ENCODE measurements around the gene LETM1. TPM values are rescaled to one million over a fixed set of nuclear protein-coding genes. Genes with fewer than 3 reads are reported as not detected.

LETM1 gene
- total RNA-seq, 1 donor from 2014 or later = 45.0 TPM

- no peak for DNase-seq (ENCODE audit: low spot score)
These were observed 77.9 kb downstream of the LETM1 start for GRCh38 chr4:1777822-1778641.

GRCh38 chr4:1776521-1777161, 79.3 kb downstream of the LETM1 start:
- DNase-seq (ENCODE audit: low spot score) = peak; percentile 48

DNA sequence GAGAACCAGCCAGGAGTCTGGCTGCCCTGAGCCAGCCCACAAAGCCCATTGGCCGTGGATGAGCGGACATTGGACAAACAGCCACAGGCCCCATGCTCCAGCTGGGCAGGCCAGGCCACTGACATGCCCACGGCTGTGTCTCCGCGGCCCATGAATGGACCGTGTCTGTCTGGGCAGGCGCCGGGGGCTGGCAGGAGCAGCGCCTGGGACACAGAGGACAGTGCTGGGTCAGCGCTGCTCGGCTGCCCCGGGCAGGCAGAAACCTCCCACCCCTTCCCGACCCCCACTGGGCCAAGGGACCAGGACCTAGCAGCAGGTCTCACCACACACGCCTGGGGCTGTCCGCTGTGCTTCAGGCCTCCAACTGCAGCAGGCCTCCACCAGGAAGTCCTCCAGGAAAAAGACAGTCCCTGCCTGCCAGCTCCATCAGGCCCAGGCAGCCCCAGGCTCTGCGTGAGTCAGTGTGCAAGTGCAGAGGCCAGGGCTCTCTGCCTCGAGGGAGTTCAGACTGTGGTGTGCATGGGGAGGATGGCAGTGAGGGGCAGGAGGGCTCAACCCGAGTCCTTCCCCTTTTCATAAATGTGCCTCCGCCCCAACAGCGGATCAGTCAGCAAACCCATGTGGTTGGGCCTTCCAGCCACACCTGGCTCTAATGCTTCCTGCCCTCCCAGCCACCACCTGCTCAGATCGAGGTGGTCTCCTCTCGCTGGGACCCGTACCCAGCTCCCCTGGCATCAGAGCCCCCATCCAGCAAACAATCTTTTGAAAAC, 80.0 kb downstream of the LETM1 start:
- no peak for DNase-seq (ENCODE audit: low spot score)

DNA sequence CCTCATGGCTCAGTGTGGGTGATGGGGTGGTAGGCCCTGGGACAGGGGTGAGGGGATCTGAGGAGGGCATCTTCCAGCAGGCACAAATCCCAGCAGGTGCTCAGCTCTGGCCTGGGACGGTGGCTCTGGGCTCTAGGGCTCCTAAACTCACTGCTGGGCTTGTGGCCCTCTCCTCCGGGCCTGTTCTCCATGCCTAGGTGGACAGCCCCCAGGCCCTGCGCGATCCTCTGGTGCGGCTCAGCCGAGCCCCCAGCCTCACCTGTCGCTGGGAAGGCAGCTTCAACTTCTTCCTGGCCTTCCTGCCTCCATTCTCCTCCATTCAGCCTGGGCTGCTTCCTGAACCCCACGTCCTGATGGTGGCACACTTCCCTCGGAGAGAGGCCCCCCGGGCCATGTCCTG, 82.2 kb downstream of the LETM1 start:
- no peak for DNase-seq (ENCODE audit: low spot score)

- no peak for DNase-seq (ENCODE audit: low spot score)
These were observed 83.0 kb downstream of the LETM1 start for GRCh38 chr4:1772853-1773538.

GRCh38 chr4:1771555-1772305, 84.2 kb downstream of the LETM1 start:
- no peak for DNase-seq (ENCODE audit: low spot score)

- DNase-seq (ENCODE audit: low spot score) = no peak
These were observed 85.1 kb downstream of the LETM1 start for GRCh38 chr4:1770791-1771231.

DNA sequence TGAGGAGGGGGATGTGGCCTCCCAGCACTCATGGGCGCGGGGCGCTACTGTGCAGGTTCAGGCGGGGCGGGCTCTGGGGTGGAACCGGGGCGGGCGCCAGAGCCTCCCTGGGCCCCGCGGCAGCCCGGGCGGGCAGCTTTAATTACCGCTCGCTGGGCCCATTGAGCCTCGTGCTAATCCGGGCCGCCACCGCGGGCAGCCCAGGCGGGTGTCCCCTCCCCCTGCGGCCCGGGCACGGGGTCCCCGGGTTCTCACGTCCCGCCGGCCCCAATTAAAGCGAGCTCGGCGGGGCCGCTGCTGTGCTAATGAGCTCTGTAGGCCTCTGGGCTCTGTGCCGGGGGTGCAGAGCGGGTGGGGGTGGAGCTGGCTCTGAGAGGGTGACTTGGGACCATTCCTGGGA, 85.7 kb downstream of the LETM1 start:
- DNase-seq (ENCODE audit: low spot score) = no peak

DNA sequence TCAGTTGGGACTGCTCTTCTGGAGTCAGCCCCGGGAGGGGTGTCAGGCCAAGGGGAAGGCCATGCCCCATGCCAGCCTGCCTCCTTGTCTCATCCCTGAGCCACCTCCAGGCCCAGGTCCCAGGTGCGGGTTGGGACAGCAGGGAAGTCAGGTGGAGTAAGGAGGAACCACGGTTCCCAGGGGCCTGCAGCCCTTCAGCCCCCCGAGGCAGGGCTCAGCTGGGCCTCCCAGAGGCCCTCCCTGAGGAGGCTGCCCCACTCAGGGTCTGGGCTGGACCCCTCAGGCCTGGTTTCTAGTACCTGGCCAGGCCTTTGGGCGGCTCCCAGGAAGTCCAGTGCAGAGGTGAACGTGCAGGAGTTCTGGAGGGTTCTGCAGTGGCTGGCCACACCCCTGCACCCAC, 86.3 kb downstream of the LETM1 start:
- DNase-seq (ENCODE audit: low spot score) = no peak

GRCh38 chr4:1768367-1769034, 87.5 kb downstream of the LETM1 start:
- peak; percentile 31 for DNase-seq (ENCODE audit: low spot score)

DNA sequence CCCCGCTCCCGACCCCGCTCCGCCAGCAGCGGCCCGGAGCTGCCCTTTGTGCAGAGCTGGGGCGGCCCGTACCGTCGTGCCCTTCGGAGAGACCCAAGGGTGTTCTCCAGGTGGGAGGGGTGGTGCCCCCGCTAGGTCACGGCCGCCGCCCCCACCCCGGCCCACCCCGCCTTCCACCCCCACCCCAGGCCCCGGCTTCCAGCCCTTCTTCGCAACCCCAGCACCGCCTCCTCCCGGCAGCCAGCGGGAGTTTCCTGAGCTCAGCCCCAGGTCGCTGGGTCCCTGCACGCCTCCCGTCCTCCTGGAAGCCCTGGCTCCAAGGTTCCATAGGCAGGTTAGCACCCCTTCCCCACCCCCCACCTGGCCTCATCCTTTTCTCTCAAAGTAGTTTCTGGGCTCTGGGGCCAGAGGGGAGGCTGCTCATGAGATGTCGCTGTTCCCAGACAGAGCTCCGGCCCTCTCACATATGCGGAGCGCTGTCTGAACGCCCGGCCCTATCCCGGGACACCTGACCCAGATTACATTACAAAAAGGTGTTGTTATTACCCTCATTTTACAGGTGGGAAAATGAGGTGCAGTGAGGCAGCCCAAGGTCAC, 88.1 kb downstream of the LETM1 start:
- DNase-seq (ENCODE audit: low spot score) = no peak

GRCh38 chr4:1767061-1767769, 88.7 kb downstream of the LETM1 start:
- DNase-seq (ENCODE audit: low spot score) = no peak

GRCh38 chr4:1766106-1767060, 89.6 kb downstream of the LETM1 start:
- no peak for DNase-seq (ENCODE audit: low spot score)

DNA sequence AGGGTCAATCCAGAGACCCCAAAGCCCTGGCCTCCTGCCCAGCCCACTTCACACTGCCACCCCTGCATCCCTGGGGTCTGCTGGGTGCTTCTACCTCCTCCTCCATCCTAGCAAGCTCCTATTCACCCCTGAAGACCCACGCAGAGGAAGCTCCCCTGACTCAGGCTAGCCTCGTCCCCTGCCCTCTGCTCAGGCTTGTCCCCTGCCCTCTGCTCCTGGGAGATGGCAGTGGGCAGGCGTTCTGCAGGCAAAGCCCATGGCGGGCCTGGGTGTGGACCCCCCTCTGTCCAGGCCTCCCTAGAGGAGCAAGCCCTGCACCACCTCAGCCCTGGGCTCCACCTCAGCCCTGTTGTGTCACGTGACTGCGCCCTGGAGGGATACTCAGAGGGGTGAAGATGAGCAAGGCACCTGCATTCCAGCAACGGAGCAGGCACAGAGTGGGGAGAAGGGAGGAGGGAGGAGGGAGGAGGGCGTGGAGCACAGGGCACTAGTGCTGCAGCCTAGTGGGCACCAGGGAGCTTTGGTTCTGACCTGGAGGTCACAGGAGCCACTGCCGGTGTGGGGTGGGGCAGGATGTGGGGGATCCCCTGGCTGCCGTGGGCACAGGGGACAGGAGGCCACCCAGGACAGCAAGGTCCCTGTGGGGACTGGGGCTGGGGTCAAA, 90.4 kb downstream of the LETM1 start:
- no peak for DNase-seq (ENCODE audit: low spot score)

GRCh38 chr4:1764670-1765069, 91.3 kb downstream of the LETM1 start:
- DNase-seq (ENCODE audit: low spot score) = no peak

GRCh38 chr4:1763550-1764080, 92.3 kb downstream of the LETM1 start:
- DNase-seq (ENCODE audit: low spot score) = no peak

DNA sequence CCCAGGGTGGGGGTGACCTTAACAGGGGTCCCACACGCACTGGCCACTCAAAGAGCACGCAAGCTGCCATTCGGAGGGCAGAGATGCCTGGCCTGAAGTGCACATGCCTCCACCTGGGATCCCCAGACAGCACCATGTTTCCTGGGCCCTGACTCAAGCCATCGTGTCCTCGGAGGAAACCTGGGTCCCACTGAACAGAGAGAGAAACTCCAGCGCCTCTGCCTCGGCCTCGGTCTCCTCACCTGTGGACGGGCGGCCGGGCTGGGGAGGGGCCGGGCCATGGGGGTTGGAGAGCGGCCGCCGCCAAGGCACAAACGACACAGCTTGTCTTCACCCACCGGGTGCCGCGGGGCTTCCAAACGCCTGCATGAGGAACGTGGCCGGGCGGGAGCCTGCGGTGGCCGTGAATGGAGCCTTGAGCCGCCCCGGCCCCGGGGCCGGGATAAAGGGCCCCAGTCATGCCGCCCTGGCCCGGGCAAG, 92.8 kb downstream of the LETM1 start:
- no peak for DNase-seq (ENCODE audit: low spot score)

All from mucosa of gallbladder (tissue), 1 donor.